Loucy (cell line): Measurements from ENCODE around the gene PLEKHG5.
A peak's percentile ranks its signal among the peaks of the same experiment; 100 is the strongest.

Source experiments
- H2AFZ ChIP-seq: fragments of 200-600 bp; sonication (generic); 2 replicates; pipeline ENCODE4 v1.6.0; 2016; ENCODE audit warnings: antibody characterized with exemption, mild to moderate bottlenecking, low read length, moderate library complexity
- H3F3A ChIP-seq: fragments of 200-600 bp; 2 replicates; pipeline ENCODE4 v1.6.0; 2016; ENCODE audit warnings: antibody characterized with exemption, low read depth, mild to moderate bottlenecking
- H3K27me3 ChIP-seq: fragments of 200-600 bp; sonication (generic); 2 replicates; pipeline ENCODE4 v1.6.1; 2014; ENCODE audit warnings: low read length, mild to moderate bottlenecking; ENCODE audit not compliant: insufficient read depth, poor library complexity, severe bottlenecking
- H3K36me3 ChIP-seq: fragments of 200-600 bp; sonication (generic); 2 replicates; pipeline ENCODE4 v1.6.1; 2016; ENCODE audit warnings: low read length; ENCODE audit not compliant: insufficient read depth
- H3K4me1 ChIP-seq: fragments of 200-600 bp; sonication (generic); 2 replicates; pipeline ENCODE4 v1.5.1; 2014; ENCODE audit warnings: low read length, mild to moderate bottlenecking; ENCODE audit not compliant: insufficient read depth, poor library complexity, severe bottlenecking
- H3K4me2 ChIP-seq: fragments of 200-600 bp; sonication (generic); 2 replicates; pipeline ENCODE4 v1.6.0; 2014; ENCODE audit warnings: antibody characterized with exemption, low read length, low read depth, mild to moderate bottlenecking; ENCODE audit not compliant: poor library complexity, severe bottlenecking
- H3K4me3 ChIP-seq: fragments of 200-600 bp; sonication (generic); 2 replicates; pipeline ENCODE4 v1.5.1; 2014; ENCODE audit warnings: low read length, mild to moderate bottlenecking, mixed read lengths; ENCODE audit not compliant: poor library complexity, severe bottlenecking
- H3K79me2 ChIP-seq: fragments of 200-600 bp; sonication (generic); 2 replicates; pipeline ENCODE4 v1.6.1; 2014; ENCODE audit warnings: low read length; ENCODE audit not compliant: insufficient read depth
- H3K9ac ChIP-seq: fragments of 200-600 bp; sonication (generic); 2 replicates; pipeline ENCODE4 v1.6.0; 2014; ENCODE audit warnings: mild to moderate bottlenecking, low read depth, low read length, moderate library complexity; ENCODE audit not compliant: poor library complexity, severe bottlenecking
- H3K9me2 ChIP-seq: fragments of 200-600 bp; sonication (generic); replicated peaks from 2 replicates; pipeline ENCODE4 v1.6.1; 2016; ENCODE audit warnings: low read depth, low read length, mixed read lengths
- H3K9me3 ChIP-seq: fragments of 200-600 bp; sonication (generic); 2 replicates; pipeline ENCODE4 v1.6.1; 2014; ENCODE audit warnings: mild to moderate bottlenecking, antibody characterized with exemption, low read length, low read depth; ENCODE audit not compliant: insufficient read depth
- H4K20me1 ChIP-seq: fragments of 200-600 bp; sonication (generic); 2 replicates; pipeline ENCODE4 v1.6.0; 2014; ENCODE audit warnings: antibody characterized with exemption, low read length, mild to moderate bottlenecking; ENCODE audit not compliant: insufficient read depth, poor library complexity, severe bottlenecking
- CTCF ChIP-seq: fragments of 200-600 bp; sonication (generic); conservative IDR thresholded peaks from 2 replicates; pipeline ENCODE4 v1.5.1; 2014; ENCODE audit warnings: mild to moderate bottlenecking, antibody characterized with exemption, low read length
- EZH2phosphoT487 ChIP-seq: fragments of 200-600 bp; IDR thresholded peaks from 2 replicates; pipeline ENCODE4 v1.6.1; 2018; ENCODE audit warnings: antibody characterized with exemption, mild to moderate bottlenecking, moderate library complexity, borderline replicate concordance

The PLEKHG5 gene

GRCh38 chr1:6473156-6473555 is 18.3 kb downstream of the PLEKHG5 start:
- Histone ChIP-seq H4K20me1 (no peaks in the 10 kb centered on the region), H3K9me2 (no peaks in the 10 kb centered on the region), H3K9me3 (no peaks in the 10 kb centered on the region), H3K27me3 (no peaks in the 10 kb centered on the region), H3K4me3 (no peak overlapping the region), H3K4me1 (no peaks in the 10 kb centered on the region), H3K4me2 (no peak overlapping the region), H3K9ac (no peak overlapping the region), H3F3A (no peaks in the 10 kb centered on the region), H3K79me2 (no peaks in the 10 kb centered on the region), H3K36me3 (no peaks in the 10 kb centered on the region), H2AFZ (no peak overlapping the region)
- TF ChIP-seq CTCF (no peak), EZH2phosphoT487 (no peak)

GRCh38 chr1:6472391-6472790 is 19.1 kb downstream of the PLEKHG5 start:
- Histone ChIP-seq H3K4me2 (no peak overlapping the region), H3K79me2 (no peaks in the 10 kb centered on the region), H3K9me3 (no peaks in the 10 kb centered on the region), H4K20me1 (no peaks in the 10 kb centered on the region), H3K4me3 (no peak overlapping the region), H3K27me3 (no peaks in the 10 kb centered on the region), H2AFZ (no peak overlapping the region), H3F3A (no peaks in the 10 kb centered on the region), H3K36me3 (no peaks in the 10 kb centered on the region), H3K9me2 (no peaks in the 10 kb centered on the region), H3K4me1 (no peaks in the 10 kb centered on the region), H3K9ac (no peak overlapping the region)
- TF ChIP-seq CTCF (peak; percentile 60), EZH2phosphoT487 (no peak)

- H2AFZ ChIP-seq, result no peak overlapping the region
- TF ChIP-seq EZH2phosphoT487 (no peak), CTCF (no peak)
- H3F3A ChIP-seq, result no peaks in the 10 kb centered on the region
- H4K20me1 ChIP-seq, result no peaks in the 10 kb centered on the region
- H3K27me3 ChIP-seq, result no peaks in the 10 kb centered on the region
- no peak overlapping the region for H3K9ac ChIP-seq
- H3K36me3 ChIP-seq, result no peaks in the 10 kb centered on the region
- H3K4me1 ChIP-seq, result no peaks in the 10 kb centered on the region
- H3K79me2 ChIP-seq, result no peaks in the 10 kb centered on the region
- H3K9me3 ChIP-seq, result no peaks in the 10 kb centered on the region
- no peak overlapping the region for H3K4me2 ChIP-seq
- no peaks in the 10 kb centered on the region for H3K9me2 ChIP-seq
- H3K4me3 ChIP-seq, result no peak overlapping the region
Measured at GRCh38 chr1:6471970-6472368, 19.5 kb downstream of the PLEKHG5 start.
